ENCODE results near the gene ITPR2. TPM values are rescaled to one million over a fixed set of nuclear protein-coding genes. Genes with fewer than 3 reads are reported as not detected.
A peak's percentile ranks its signal among the peaks of the same experiment; 100 is the strongest.

ITPR2 gene
- total RNA-seq, 1 experiment from 2014 or later = 14.3 TPM

DNA sequence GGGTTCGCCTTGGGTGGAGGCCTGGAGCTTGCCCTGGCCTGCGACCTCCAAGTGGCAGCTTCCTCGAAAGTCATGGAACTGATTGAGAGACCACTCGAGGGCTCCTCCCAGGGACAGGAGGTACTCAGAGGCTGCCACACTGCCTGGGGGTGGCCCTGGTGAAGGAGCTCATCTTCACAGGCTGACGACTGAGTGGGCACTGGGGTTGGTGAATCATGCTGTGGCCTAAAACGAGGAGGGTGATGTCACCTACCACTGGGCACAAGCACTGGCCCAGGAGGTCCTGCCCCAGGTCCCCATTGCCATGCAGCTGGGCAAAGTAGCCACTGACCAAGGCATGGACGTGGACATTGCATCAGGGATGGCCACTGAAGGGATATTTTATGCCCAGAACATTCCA, 32.1 kb downstream of the ITPR2 start:
- Mint-ChIP-seq H3K4me1 (ENCODE audit: insufficient read depth, unreplicated experiment) (peaks cover 21% of the 10 kb centered on the region), H3K27me3 (ENCODE audit: insufficient read depth, unreplicated experiment) (no peaks in the 10 kb centered on the region)
- CTCF ChIA-PET = interaction anchor here (0.6 kb wide), 1 partner anchor 1102 kb away, joined by 3 read pairs; no protein-coding TSS in a partner anchor

DNA sequence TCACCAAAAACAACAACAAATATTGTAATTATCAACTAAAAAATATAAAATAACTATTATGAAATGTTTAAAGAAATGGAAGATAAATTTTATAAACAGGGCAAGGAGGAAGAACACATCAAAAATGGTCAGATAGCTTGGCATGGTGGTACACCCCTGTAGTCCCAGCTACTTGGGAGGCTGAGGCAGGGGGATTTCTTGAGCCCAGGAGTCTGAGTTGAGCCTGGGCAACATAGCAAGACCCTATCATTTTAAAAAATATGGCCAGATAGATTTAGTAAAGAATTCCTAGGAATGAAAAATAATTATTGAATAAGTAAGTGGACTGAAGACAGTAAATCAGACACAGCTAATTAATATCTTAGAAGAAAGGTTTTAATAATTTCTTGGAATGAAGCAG, 32.6 kb downstream of the ITPR2 start:
- H3K4me1 Mint-ChIP-seq (ENCODE audit: insufficient read depth, unreplicated experiment) = peaks cover 21% of the 10 kb centered on the region
- CTCF ChIA-PET = interaction anchor here (0.6 kb wide), 1 partner anchor 77 kb away, joined by 3 read pairs; no protein-coding TSS in a partner anchor

More for the DNA sequence above, 32.1 kb downstream of the ITPR2 start:
- DNase-seq (ENCODE audit: unreplicated experiment) = no peak
- TF ChIP-seq, protein P1, sequence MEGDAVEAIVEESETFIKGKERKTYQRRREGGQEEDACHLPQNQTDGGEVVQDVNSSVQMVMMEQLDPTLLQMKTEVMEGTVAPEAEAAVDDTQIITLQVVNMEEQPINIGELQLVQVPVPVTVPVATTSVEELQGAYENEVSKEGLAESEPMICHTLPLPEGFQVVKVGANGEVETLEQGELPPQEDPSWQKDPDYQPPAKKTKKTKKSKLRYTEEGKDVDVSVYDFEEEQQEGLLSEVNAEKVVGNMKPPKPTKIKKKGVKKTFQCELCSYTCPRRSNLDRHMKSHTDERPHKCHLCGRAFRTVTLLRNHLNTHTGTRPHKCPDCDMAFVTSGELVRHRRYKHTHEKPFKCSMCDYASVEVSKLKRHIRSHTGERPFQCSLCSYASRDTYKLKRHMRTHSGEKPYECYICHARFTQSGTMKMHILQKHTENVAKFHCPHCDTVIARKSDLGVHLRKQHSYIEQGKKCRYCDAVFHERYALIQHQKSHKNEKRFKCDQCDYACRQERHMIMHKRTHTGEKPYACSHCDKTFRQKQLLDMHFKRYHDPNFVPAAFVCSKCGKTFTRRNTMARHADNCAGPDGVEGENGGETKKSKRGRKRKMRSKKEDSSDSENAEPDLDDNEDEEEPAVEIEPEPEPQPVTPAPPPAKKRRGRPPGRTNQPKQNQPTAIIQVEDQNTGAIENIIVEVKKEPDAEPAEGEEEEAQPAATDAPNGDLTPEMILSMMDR (IDR thresholded peaks at IDR 0.05; ENCODE audit: unreplicated experiment) = no peak
- Mint-ChIP-seq H3K36me3 (ENCODE audit: insufficient read depth, unreplicated experiment) (no peaks in the 10 kb centered on the region), H3K4me3 (ENCODE audit: unreplicated experiment) (no peak overlapping the region), H3K9me3 (ENCODE audit: unreplicated experiment) (no peaks in the 10 kb centered on the region), H3K27ac (ENCODE audit: low read depth, unreplicated experiment) (peak overlapping the region; percentile 59)
- POLR2A ChIA-PET = interaction anchor here (0.5 to 1.8 kb wide), 2 partner anchors 8 to 46 kb away, joined by 3 to 6 read pairs; no protein-coding TSS in a partner anchor
- no TSS peak for BruUV-seq (replicated peaks)
- intact Hi-C loops (cut with micrococcal nuclease) = no loop called here

DNA sequence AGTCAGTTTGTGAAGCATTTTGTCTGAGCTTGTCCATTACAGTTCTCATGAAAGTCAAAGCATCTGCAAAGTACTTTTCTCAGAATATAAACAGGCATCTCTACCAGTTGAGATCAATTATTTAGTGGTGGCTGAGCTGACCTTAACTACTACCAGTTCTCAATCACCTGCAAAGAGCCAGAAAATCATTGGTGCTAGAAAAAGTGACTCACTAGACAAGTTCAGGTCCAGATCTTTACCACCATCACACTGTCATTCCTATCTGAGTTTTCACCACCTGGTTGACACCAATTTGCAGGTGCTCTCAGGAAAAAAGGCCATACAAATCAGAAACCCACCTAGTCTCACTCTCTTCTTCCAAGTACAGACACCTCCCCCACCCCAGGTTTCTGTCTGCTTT, 33.3 kb downstream of the ITPR2 start:
- Mint-ChIP-seq H3K9me3 (ENCODE audit: unreplicated experiment) (no peaks in the 10 kb centered on the region), H3K4me1 (ENCODE audit: insufficient read depth, unreplicated experiment) (peaks cover 21% of the 10 kb centered on the region), H3K4me3 (ENCODE audit: unreplicated experiment) (no peak overlapping the region), H3K36me3 (ENCODE audit: insufficient read depth, unreplicated experiment) (no peaks in the 10 kb centered on the region), H3K27ac (ENCODE audit: low read depth, unreplicated experiment) (peak overlapping the region; percentile 59), H3K27me3 (ENCODE audit: insufficient read depth, unreplicated experiment) (no peaks in the 10 kb centered on the region)
- no TSS peak for BruUV-seq (replicated peaks)
- intact Hi-C loops (cut with micrococcal nuclease) = no loop called here
- CTCF ChIA-PET = no interaction called here
- TF ChIP-seq, protein P1 (IDR thresholded peaks at IDR 0.05; ENCODE audit: unreplicated experiment) = no peak
- no peak for DNase-seq (ENCODE audit: unreplicated experiment)
- POLR2A ChIA-PET = interaction anchor here (1.2 to 1.8 kb wide), 2 partner anchors 9 to 11 kb away, joined by 4 to 6 read pairs; no protein-coding TSS in a partner anchor

More for the DNA sequence above, 32.6 kb downstream of the ITPR2 start:
- no peak overlapping the region for H3K4me3 Mint-ChIP-seq (ENCODE audit: unreplicated experiment)
- intact Hi-C loops (cut with micrococcal nuclease) = no loop called here
- BruUV-seq (replicated peaks) = no TSS peak
- TF ChIP-seq, protein P1 (IDR thresholded peaks at IDR 0.05; ENCODE audit: unreplicated experiment) = no peak
- no peaks in the 10 kb centered on the region for H3K9me3 Mint-ChIP-seq (ENCODE audit: unreplicated experiment)
- DNase-seq (ENCODE audit: unreplicated experiment) = no peak
- no peaks in the 10 kb centered on the region for H3K36me3 Mint-ChIP-seq (ENCODE audit: insufficient read depth, unreplicated experiment)
- POLR2A ChIA-PET = interaction anchor here (0.5 to 1.8 kb wide), 3 partner anchors 8 to 46 kb away, joined by 3 to 6 read pairs (median 4); no protein-coding TSS in a partner anchor
- no peaks in the 10 kb centered on the region for H3K27me3 Mint-ChIP-seq (ENCODE audit: insufficient read depth, unreplicated experiment)
- peak overlapping the region; percentile 59 for H3K27ac Mint-ChIP-seq (ENCODE audit: low read depth, unreplicated experiment)

DNA sequence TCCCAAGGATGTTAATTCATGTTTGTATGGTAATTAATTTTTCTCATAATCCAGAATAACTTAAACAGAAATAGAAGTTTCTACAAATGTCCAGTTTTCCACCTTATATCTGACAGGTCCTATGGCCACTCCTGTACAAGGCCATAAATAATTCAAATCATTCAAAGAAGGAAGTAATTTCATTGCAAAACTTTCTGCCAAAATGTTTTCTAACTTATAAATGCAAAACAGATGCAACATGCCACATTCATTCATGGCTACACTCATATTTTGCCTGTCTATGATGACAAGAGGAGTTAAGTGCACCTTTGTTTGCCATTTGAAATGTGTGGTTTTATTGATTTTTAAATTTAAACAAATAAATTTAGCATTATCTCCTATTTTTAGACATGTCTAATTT, 34.4 kb downstream of the ITPR2 start:
- Mint-ChIP-seq H3K27ac (ENCODE audit: low read depth, unreplicated experiment) (no peak overlapping the region), H3K4me1 (ENCODE audit: insufficient read depth, unreplicated experiment) (peaks cover 19% of the 10 kb centered on the region), H3K9me3 (ENCODE audit: unreplicated experiment) (no peaks in the 10 kb centered on the region), H3K36me3 (ENCODE audit: insufficient read depth, unreplicated experiment) (no peaks in the 10 kb centered on the region), H3K27me3 (ENCODE audit: insufficient read depth, unreplicated experiment) (no peaks in the 10 kb centered on the region), H3K4me3 (ENCODE audit: unreplicated experiment) (no peak overlapping the region)
- ChIA-PET POLR2A (no interaction called here), CTCF (interaction anchor here (0.8 kb wide), 1 partner anchor 87 kb away, joined by 3 read pairs; no protein-coding TSS in a partner anchor)
- no TSS peak for BruUV-seq (replicated peaks)
- intact Hi-C loops (cut with micrococcal nuclease) = no loop called here
- TF ChIP-seq, protein P1 (IDR thresholded peaks at IDR 0.05; ENCODE audit: unreplicated experiment) = no peak
- DNase-seq (ENCODE audit: unreplicated experiment) = no peak
